ENCODE data around the gene C7orf25. TPM values are rescaled to one million over a fixed set of nuclear protein-coding genes. Genes with fewer than 3 reads are reported as not detected.

Gene C7orf25
- total RNA-seq, result 1 to 10 TPM; 6.0 to 8.1 TPM

GRCh38 chr7:42911454-42912447 lies at the start of gene C7orf25:
C7orf25 (minus strand) TSS chr7:42912070; CDS start chr7:42910900, 1,170 bp downstream.
- ATAC-seq (ENCODE audit: low read depth), result peak; percentile 94
- H3K4me3 Mint-ChIP-seq, result peak within 1 kb of the TSS; percentile 91
- H3K27ac Mint-ChIP-seq, result peak within 1 kb of the TSS; percentile 94
- peaks cover 55% of the 10 kb centered on the region for H3K4me1 Mint-ChIP-seq
- H3K27me3 Mint-ChIP-seq, result no peaks in the 10 kb centered on the region
- peak; percentile 96 for DNase-seq
- H3K36me3 Mint-ChIP-seq, result peaks cover 34% of the 10 kb centered on the region
- no peaks in the 10 kb centered on the region for H3K9me3 Mint-ChIP-seq
- POLR2A ChIA-PET, result interaction anchor here (0.9 to 4.2 kb wide), 3 partner anchors 18 to 23 kb away, joined by 4 to 33 read pairs (median 11); partner anchors contain the start of genes MRPL32 and PSMA2

GRCh38 chr7:42961170-42961569 lies 49.3 kb upstream of the C7orf25 start:
- POLR2A ChIA-PET, result no interaction called here

GRCh38 chr7:42960762-42961161 lies 48.9 kb upstream of the C7orf25 start:
- no peaks in the 10 kb centered on the region for H3K4me1 Mint-ChIP-seq
- H3K4me3 Mint-ChIP-seq, result no peak overlapping the region
- DNase-seq, result no peak
- POLR2A ChIA-PET, result no interaction called here
- H3K27ac Mint-ChIP-seq, result no peak overlapping the region
- no peak for ATAC-seq (ENCODE audit: low read depth)
- H3K9me3 Mint-ChIP-seq, result peaks cover 2% of the 10 kb centered on the region
- no peaks in the 10 kb centered on the region for H3K36me3 Mint-ChIP-seq
- H3K27me3 Mint-ChIP-seq, result peaks cover 2% of the 10 kb centered on the region

More at GRCh38 chr7:42961170-42961569, 49.3 kb upstream of the C7orf25 start:
- Mint-ChIP-seq H3K4me3 (no peak overlapping the region), H3K4me1 (no peaks in the 10 kb centered on the region), H3K27me3 (peaks cover 2% of the 10 kb centered on the region), H3K36me3 (no peaks in the 10 kb centered on the region), H3K9me3 (peaks cover 2% of the 10 kb centered on the region), H3K27ac (no peak overlapping the region)
- DNase-seq (no peak), ATAC-seq (ENCODE audit: low read depth) (no peak)

GRCh38 chr7:42959549-42959948 lies 47.7 kb upstream of the C7orf25 start:
- DNase-seq, result no peak
- Mint-ChIP-seq H3K27me3 (peaks cover 2% of the 10 kb centered on the region), H3K27ac (no peak overlapping the region), H3K4me3 (no peak overlapping the region), H3K4me1 (no peaks in the 10 kb centered on the region), H3K36me3 (peaks cover 3% of the 10 kb centered on the region), H3K9me3 (peaks cover 4% of the 10 kb centered on the region)
- ATAC-seq (ENCODE audit: low read depth), result no peak
- POLR2A ChIA-PET, result no interaction called here

GRCh38 chr7:42956062-42956461 lies 44.2 kb upstream of the C7orf25 start:
- Mint-ChIP-seq H3K27me3 (no peaks in the 10 kb centered on the region), H3K4me3 (no peak overlapping the region), H3K36me3 (peaks cover 3% of the 10 kb centered on the region), H3K27ac (no peak overlapping the region), H3K4me1 (no peaks in the 10 kb centered on the region), H3K9me3 (peaks cover 4% of the 10 kb centered on the region)
- POLR2A ChIA-PET, result no interaction called here
- ATAC-seq (ENCODE audit: low read depth), result no peak
- no peak for DNase-seq

GRCh38 chr7:42953994-42954393 lies 42.1 kb upstream of the C7orf25 start:
- Mint-ChIP-seq H3K36me3 (peaks cover 3% of the 10 kb centered on the region), H3K9me3 (peaks cover 4% of the 10 kb centered on the region), H3K4me3 (no peak overlapping the region), H3K4me1 (no peaks in the 10 kb centered on the region), H3K27ac (no peak overlapping the region), H3K27me3 (no peaks in the 10 kb centered on the region)
- DNase-seq, result no peak
- ATAC-seq (ENCODE audit: low read depth), result no peak
- POLR2A ChIA-PET, result interaction anchor here (0.7 kb wide), 1 partner anchor 32 kb away, joined by 5 read pairs; no protein-coding TSS in a partner anchor

- no peaks in the 10 kb centered on the region for H3K27me3 Mint-ChIP-seq
Measured at GRCh38 chr7:42952328-42952727, 40.5 kb upstream of the C7orf25 start.

GRCh38 chr7:42950417-42950816 lies 38.5 kb upstream of the C7orf25 start:
- H3K27ac Mint-ChIP-seq, result no peak overlapping the region
- H3K4me1 Mint-ChIP-seq, result peaks cover 11% of the 10 kb centered on the region
- H3K36me3 Mint-ChIP-seq, result peaks cover 3% of the 10 kb centered on the region
- POLR2A ChIA-PET, result no interaction called here
- DNase-seq, result no peak
- H3K4me3 Mint-ChIP-seq, result no peak overlapping the region
- H3K27me3 Mint-ChIP-seq, result no peaks in the 10 kb centered on the region
- no peak for ATAC-seq (ENCODE audit: low read depth)
- H3K9me3 Mint-ChIP-seq, result peaks cover 2% of the 10 kb centered on the region

More at GRCh38 chr7:42952328-42952727, 40.5 kb upstream of the C7orf25 start:
- H3K4me1 Mint-ChIP-seq, result no peaks in the 10 kb centered on the region
- H3K27ac Mint-ChIP-seq, result no peak overlapping the region
- peaks cover 4% of the 10 kb centered on the region for H3K9me3 Mint-ChIP-seq
- POLR2A ChIA-PET, result no interaction called here
- no peak for ATAC-seq (ENCODE audit: low read depth)
- no peak for DNase-seq
- H3K4me3 Mint-ChIP-seq, result no peak overlapping the region
- H3K36me3 Mint-ChIP-seq, result peaks cover 3% of the 10 kb centered on the region

GRCh38 chr7:42947521-42947920 lies 35.7 kb upstream of the C7orf25 start:
- H3K9me3 Mint-ChIP-seq, result no peaks in the 10 kb centered on the region
- POLR2A ChIA-PET, result no interaction called here
- ATAC-seq (ENCODE audit: low read depth) (no peak), DNase-seq (no peak)
- H3K4me1 Mint-ChIP-seq, result peaks cover 13% of the 10 kb centered on the region
- H3K27ac Mint-ChIP-seq, result no peak overlapping the region
- H3K36me3 Mint-ChIP-seq, result no peaks in the 10 kb centered on the region
- H3K4me3 Mint-ChIP-seq, result no peak overlapping the region
- no peaks in the 10 kb centered on the region for H3K27me3 Mint-ChIP-seq

- Mint-ChIP-seq H3K9me3 (no peaks in the 10 kb centered on the region), H3K27ac (peak overlapping the region; percentile 86), H3K36me3 (no peaks in the 10 kb centered on the region), H3K4me1 (peaks cover 13% of the 10 kb centered on the region), H3K4me3 (peak overlapping the region; percentile 79), H3K27me3 (no peaks in the 10 kb centered on the region)
- ATAC-seq (ENCODE audit: low read depth), result no peak
- POLR2A ChIA-PET, result interaction anchor here (1.8 to 2.5 kb wide), 2 partner anchors 11 to 15 kb away, joined by 4 to 10 read pairs; partner anchors contain the start of genes MRPL32 and PSMA2
- no peak for DNase-seq
Measured at GRCh38 chr7:42946627-42946950, 34.7 kb upstream of the C7orf25 start.

- Mint-ChIP-seq H3K9me3 (no peaks in the 10 kb centered on the region), H3K36me3 (no peaks in the 10 kb centered on the region)
- no peak for DNase-seq
Measured at GRCh38 chr7:42945821-42946626, 34.2 kb upstream of the C7orf25 start.

GRCh38 chr7:42940985-42941847 lies 29.3 kb upstream of the C7orf25 start:
- no peak overlapping the region for H3K4me3 Mint-ChIP-seq
- peak; percentile 62 for ATAC-seq (ENCODE audit: low read depth)
- peak; percentile 75 for DNase-seq
- no peak overlapping the region for H3K27ac Mint-ChIP-seq
- POLR2A ChIA-PET, result interaction anchor here (1.0 kb wide), 1 partner anchor 9 kb away, joined by 3 read pairs; the partner anchor contains the start of genes MRPL32 and PSMA2
- H3K9me3 Mint-ChIP-seq, result no peaks in the 10 kb centered on the region
- peaks cover 13% of the 10 kb centered on the region for H3K36me3 Mint-ChIP-seq
- no peaks in the 10 kb centered on the region for H3K27me3 Mint-ChIP-seq
- H3K4me1 Mint-ChIP-seq, result peaks cover 19% of the 10 kb centered on the region

More at GRCh38 chr7:42945821-42946626, 34.2 kb upstream of the C7orf25 start:
- peaks cover 13% of the 10 kb centered on the region for H3K4me1 Mint-ChIP-seq
- POLR2A ChIA-PET, result interaction anchor here (1.8 to 2.5 kb wide), 2 partner anchors 10 to 14 kb away, joined by 4 to 10 read pairs; partner anchors contain the start of genes MRPL32 and PSMA2
- peak overlapping the region; percentile 79 for H3K4me3 Mint-ChIP-seq
- no peaks in the 10 kb centered on the region for H3K27me3 Mint-ChIP-seq
- H3K27ac Mint-ChIP-seq, result peak overlapping the region; percentile 86
- peak; percentile 89 for ATAC-seq (ENCODE audit: low read depth)

All from activated naive CD8-positive, alpha-beta T cell treated with anti-CD3 and anti-CD28 coated beads, Interleukin-2, amount 10 ng/mL, durations not matched to agents 7 days and 5 days (primary cell).